D721Med (cell line): ENCODE measurements around the gene MYCT1.

Experiments used
- DNase-seq: peaks from one replicate; pipeline ENCODE4 v3.0.0; 2011; ENCODE audit warnings: low spot score; ENCODE audit not compliant: insufficient read length
- FAIRE-seq: peaks from 2 replicates; lab custom pipeline; 2011; peaks lifted over from hg19 to GRCh38; lab: Jason Lieb, UNC
- TF ChIP-seq, protein P1 (sequence below): IDR thresholded peaks from 2 replicates; pipeline ENCODE4 v1.5.1; 2012; ENCODE audit warnings: mild to moderate bottlenecking, control low read depth; ENCODE audit not compliant: insufficient read depth; ENCODE audit errors: missing control alignments

Gene MYCT1

GRCh38 chr6:152697634-152698033 lies at the start of gene MYCT1:
Gene MYCT1, plus strand, starts transcription at chr6:152697897. Its CDS starts 6 bp downstream, at chr6:152697903.
- TF ChIP-seq, protein P1, sequence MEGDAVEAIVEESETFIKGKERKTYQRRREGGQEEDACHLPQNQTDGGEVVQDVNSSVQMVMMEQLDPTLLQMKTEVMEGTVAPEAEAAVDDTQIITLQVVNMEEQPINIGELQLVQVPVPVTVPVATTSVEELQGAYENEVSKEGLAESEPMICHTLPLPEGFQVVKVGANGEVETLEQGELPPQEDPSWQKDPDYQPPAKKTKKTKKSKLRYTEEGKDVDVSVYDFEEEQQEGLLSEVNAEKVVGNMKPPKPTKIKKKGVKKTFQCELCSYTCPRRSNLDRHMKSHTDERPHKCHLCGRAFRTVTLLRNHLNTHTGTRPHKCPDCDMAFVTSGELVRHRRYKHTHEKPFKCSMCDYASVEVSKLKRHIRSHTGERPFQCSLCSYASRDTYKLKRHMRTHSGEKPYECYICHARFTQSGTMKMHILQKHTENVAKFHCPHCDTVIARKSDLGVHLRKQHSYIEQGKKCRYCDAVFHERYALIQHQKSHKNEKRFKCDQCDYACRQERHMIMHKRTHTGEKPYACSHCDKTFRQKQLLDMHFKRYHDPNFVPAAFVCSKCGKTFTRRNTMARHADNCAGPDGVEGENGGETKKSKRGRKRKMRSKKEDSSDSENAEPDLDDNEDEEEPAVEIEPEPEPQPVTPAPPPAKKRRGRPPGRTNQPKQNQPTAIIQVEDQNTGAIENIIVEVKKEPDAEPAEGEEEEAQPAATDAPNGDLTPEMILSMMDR: no peak
- FAIRE-seq (no peak), DNase-seq (no peak)

DNA sequence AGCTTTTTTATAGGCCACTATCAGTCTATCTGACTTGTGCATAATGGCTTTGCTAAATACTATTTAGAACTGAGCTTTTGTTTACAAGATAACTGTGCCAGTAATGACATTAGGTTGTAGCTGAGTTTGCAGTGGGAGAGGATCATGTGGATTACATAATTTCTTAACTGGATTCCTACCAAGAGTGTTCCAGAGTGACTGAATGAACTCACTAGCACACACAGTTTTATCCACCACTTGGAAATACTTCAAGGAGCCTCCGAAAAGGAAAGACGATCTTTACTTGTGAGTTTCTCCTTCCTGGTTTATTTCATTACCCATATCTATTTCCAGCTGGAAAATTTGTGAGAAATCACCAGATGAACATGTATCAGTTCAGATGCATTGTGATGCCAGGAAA lies 49.6 kb upstream of the MYCT1 start:
- TF ChIP-seq, protein P1: no peak
- FAIRE-seq: no peak
- DNase-seq: no peak

DNA sequence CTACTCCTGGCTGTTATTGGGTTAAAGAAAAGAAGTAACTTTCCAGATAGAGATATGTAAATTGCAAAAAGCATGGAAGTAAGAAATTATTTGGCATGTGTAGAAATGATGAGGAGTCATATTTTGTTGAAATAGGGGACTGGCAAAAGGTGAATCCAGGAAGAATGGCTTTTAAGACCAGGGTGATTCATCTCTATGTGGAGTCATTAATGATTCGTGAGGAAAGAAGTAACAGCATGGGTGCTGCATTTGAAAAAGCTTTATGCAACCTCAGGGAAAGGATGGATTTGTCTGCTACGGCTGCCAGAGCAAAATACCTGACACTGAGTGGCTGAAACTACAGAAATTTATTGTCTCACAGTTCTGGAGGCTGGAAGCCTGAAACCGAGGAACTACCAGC lies 45.7 kb upstream of the MYCT1 start:
- FAIRE-seq: no peak
- DNase-seq: no peak
- TF ChIP-seq, protein P1: no peak

- peak; percentile 58 for FAIRE-seq
These were observed 35.9 kb upstream of the MYCT1 start for GRCh38 chr6:152661776-152662175.

DNA sequence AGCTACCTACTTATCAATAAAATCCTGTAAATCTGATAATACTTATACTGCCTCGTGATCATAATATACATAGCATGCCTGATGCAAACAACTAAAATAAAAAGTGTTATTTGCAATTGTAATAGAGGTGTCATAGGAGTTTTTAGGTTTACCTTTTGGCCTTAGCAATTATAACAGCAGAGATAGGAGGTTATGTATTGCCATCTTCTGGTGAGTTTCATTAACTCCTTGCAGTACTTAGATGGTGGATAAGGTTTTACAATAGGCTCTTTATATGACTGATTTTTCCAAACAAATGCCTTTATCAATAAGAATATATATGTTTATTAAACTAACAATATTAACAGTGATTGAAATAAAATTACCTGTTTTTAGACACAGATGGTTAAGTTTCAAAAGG lies 27.8 kb upstream of the MYCT1 start:
- FAIRE-seq: peak; percentile 92
- TF ChIP-seq, protein P1: peak; percentile 56
- DNase-seq: no peak

More at GRCh38 chr6:152661776-152662175, 35.9 kb upstream of the MYCT1 start:
- TF ChIP-seq, protein P1: no peak
- DNase-seq: no peak

GRCh38 chr6:152671171-152671570 lies 26.5 kb upstream of the MYCT1 start:
- no peak for FAIRE-seq
- TF ChIP-seq, protein P1: no peak
- no peak for DNase-seq

- FAIRE-seq (no peak), DNase-seq (no peak)
- TF ChIP-seq, protein P1: no peak
These were observed 24.5 kb upstream of the MYCT1 start for GRCh38 chr6:152673236-152673635.
